ENCODE data around the gene NARF.

The NARF gene

GRCh38 chr17:82433560-82434215 is 24.9 kb upstream of the NARF start:
- no peak for DNase-seq (ENCODE audit: low read depth in 2 of 2)

- no peak for DNase-seq (ENCODE audit: low read depth in 2 of 2)
Observed at GRCh38 chr17:82434216-82434565, 24.4 kb upstream of the NARF start.

GRCh38 chr17:82435103-82435502 is 23.4 kb upstream of the NARF start:
- no peak for DNase-seq (ENCODE audit: low read depth in 2 of 2)

- DNase-seq (ENCODE audit: low read depth in 2 of 2): no peak
Observed at GRCh38 chr17:82435601-82436583, 22.6 kb upstream of the NARF start.

DNA sequence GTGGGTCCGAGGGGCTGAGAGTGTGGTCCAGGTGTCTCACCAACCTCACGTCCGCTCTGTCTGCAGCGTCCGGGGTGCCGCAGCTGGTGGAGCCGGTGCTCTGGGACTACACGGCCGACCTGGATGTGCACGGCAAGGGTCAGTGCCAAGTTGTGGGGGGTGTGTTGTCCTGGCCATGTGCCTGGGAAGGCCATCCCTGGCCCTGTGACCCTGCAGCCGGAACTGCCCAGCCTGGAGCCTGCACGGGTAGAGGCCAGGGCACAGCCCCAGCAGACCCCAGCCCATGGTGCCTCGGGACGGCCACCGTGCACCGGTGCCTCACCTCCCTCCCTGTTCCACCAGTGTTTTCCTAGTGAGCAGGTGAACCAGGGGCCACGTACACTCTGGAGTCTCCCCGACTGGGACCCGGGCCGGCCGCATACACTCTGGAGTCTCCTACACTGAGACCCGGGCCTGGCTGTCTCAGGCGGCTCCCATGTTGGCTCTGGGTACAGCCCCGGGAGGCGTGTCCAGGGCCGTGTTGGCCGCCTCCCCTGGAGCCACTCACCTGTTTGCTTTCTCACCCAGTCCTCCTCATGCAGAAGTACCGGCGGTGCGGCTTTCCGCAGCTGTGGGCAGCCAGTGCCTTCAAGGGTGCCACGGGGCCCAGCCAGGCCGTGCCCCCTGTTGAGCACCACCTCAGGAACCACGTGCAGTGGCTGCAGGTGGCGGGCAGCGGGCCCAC is 21.8 kb upstream of the NARF start:
- no peak for DNase-seq (ENCODE audit: low read depth in 2 of 2)

GRCh38 chr17:82437325-82437668 is 21.2 kb upstream of the NARF start:
- DNase-seq (ENCODE audit: low read depth in 2 of 2): no peak

DNA sequence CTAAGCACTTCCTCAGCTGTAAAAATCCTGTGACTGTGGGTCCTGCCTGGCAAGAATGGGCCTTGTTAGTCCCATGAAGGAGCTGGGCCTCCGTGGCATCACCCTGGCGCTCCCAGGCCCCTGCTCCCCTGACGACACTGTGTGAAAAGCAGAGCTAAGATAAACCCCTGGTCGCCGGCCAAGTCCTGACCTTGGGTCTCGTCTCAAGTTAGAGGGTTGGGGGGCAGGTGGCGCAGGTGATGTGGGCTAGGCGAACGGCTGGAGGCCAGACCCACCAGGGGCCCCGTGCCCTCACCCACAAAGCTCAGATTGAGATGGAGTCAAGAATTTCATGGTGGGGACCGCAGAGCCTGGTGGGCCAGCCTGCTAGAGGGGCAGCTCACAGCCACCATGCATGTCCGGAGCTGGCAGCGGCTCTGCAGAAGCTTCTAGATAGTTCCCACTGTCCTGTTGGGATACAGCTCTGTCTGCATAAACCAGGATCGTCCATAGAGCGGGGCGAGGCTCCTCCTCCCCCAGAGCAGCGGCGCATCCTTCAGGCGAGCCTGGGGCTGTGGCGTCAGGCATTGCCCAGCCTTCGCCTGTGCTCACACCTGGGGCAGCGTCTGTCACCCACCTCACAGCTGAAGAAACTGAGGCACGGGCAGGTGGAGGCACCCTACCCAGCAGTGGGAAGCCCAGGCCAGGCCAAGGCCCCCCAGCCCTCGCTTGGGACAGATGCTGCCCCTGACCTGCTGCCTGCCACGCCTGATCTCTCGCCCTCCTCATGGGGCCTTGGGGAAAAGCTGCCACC is 19.9 kb upstream of the NARF start:
- DNase-seq (ENCODE audit: low read depth in 2 of 2): no peak

DNA sequence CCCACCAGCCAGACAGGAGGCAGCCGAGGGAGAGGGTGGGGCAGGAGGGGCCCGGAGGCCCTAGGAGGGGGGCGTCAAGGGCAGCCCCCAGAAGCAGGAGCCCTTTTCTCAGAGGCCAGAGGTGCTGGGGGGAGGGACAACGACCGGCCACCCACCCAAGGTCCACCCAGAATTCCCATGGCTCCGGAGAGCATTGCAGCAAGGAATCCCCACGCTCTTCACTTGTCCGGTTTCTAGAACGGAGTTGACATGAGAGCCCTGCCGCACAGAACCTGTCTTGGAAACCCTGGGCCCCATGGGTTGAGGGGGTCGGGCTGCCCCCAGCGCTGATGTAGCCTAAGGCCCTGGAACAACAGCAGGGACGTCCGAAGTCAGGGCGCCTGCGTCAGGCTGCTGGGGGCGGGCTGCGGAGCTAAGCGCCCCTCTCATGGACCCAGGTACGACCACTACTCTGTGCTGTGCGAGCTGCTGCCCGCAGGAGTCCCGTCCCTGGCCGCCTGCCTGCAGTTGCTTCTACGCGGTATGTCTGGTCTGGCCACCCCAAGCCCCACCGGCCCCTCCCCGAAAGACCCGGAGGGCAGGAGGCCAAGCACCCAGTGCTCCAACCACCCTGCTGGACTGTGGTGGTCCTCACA is 19.2 kb upstream of the NARF start:
- no peak for DNase-seq (ENCODE audit: low read depth in 2 of 2)

GRCh38 chr17:82439829-82440365 is 18.6 kb upstream of the NARF start:
- DNase-seq (ENCODE audit: low read depth in 2 of 2): no peak

DNA sequence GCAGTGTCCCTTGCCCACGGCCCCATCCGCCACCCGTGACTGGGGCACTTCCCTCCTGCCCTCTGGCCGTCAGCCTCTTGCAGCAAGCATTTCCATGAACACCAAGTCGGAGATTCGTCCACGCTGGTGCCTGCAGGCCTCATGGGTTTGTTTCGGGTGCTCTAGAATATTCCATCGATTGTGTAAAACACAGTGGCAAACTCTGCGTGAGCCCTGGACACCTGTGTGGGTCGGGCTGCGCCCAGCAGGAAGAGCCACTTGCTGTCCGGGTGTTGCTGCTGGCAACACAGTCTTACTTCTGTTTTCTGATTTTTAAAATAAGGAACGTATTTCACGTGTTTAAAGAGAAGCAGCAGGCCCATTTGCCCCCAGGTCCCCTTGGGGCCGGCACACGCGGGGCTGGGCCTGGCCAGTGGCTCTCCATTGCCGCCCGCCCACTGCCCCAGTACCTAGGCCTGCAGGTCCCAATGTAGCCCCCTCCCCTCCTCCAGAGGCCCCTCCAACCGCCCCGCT is 18.0 kb upstream of the NARF start:
- no peak for DNase-seq (ENCODE audit: low read depth in 2 of 2)

DNA sequence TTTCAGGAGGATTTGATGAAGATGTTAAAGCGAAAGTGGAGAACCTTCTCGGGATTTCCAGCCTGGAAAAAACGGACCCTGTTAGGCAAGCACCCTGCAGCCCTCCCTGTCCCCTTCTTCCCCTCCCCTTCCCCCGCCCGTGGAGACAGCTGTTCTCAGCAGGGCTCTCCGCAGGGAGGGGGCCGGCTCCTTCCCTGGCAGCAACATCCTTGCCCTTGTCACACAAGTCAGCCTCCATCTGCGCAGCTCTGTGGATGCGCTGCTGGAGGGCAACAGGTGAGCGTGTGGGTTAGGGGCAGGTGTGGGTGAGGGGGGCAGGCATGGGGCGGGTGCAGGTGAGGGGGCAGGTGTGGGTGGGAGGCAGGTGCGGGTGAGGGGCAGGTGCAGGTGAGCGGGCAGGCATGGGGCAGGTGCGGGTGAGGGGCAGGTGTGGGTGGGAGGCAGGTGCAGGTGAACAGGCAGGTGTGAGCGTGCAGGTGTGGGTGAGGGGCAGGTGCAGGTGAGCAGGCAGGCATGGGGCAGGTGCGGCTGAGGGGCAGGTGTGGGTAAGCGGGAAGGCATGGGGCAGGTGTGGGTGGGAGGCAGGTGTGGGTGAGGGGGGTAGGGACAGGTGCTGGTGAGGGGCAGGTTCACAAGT is 17.4 kb upstream of the NARF start:
- no peak for DNase-seq (ENCODE audit: low read depth in 2 of 2)

- no peak for DNase-seq (ENCODE audit: low read depth in 2 of 2)
Observed at GRCh38 chr17:82441691-82442487, 16.7 kb upstream of the NARF start.

- no peak for DNase-seq (ENCODE audit: low read depth in 2 of 2)
Observed at GRCh38 chr17:82442643-82443464, 15.7 kb upstream of the NARF start.

DNA sequence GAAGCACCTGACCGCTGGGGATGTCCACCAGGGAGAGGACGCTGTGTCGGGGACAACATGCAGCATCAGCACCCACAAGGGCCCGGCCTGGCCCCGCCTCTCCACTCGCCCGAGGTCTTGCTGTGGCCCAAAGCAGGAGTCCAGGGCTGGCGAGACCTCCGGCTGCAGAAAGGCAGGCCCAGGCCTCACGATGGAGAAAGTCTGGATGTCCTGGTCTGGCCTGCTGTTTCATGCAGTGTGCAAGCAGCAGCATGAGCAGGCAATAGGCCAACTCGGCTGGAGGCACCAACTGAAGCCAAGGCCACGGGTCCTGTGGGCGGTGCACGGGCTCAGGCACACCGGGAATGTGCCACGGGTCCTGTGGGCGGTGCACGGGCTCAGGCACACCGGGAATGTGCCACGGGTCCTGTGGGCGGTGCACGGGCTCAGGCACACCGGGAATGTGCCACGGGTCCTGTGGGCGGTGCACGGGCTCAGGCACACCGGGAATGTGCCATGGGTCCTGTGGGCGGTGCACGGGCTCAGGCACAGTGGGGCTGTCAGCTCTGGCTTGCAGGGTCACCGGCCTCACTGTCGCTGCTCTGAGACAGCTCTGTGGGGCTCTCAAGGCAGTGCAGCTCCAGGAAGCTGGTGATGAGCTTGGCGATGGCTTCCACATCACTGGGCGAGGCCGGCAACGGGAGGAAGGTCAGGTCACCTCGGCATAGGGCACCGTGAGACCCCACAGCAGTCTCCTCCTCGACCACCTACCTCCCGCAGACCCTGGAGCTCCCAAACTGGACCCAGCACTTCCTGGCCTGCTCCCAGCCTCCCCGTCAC is 14.9 kb upstream of the NARF start:
- DNase-seq (ENCODE audit: low read depth in 2 of 2): no peak

- DNase-seq (ENCODE audit: low read depth in 2 of 2): no peak
Observed at GRCh38 chr17:82444284-82444893, 14.2 kb upstream of the NARF start.

- no peak for DNase-seq (ENCODE audit: low read depth in 2 of 2)
Observed at GRCh38 chr17:82444941-82445521, 13.5 kb upstream of the NARF start.

DNA sequence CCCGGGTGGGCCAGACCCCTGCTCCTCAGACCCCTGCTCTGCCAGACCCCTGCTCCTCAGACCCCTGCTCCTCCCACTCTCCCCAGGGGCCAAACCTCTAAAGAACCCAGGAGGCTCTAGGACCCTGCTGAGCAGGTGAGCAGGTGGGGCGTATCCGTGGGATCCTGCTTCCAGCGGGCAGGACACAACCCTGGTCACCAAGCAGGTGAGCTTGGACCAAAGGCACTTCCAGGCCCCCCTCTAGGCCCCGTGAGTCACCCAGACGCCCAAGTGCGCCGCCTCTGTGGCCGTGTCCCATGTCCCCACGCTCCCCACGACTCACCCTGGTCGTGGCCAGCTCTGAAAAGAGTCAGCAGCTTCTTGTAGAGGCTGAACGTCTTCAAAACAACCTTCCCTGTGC is 13.0 kb upstream of the NARF start:
- DNase-seq (ENCODE audit: low read depth in 2 of 2): no peak
